ENCODE results near the gene TAPBP.
"Not testable (repeated sequence)": the region's sequence is repeated elsewhere in the genome, so short reads cannot be mapped to it uniquely, and the experiment has no call there.

Gene TAPBP

GRCh38 chr6:33313709-33314514, at the start of gene TAPBP:
TSS of gene TAPBP (minus strand) at chr6:33314078. CDS start at chr6:33314041, 37 bp downstream.
- in situ Hi-C loops (cut with HindIII; ENCODE audit: low sequenced_read_pairs): no loop called here
- H3K4me3 ChIP-seq (ENCODE audit: low read depth, low read length): peak within 1 kb of the TSS; percentile 84
- TF ChIP-seq CTCF (IDR thresholded peaks at IDR 0.05; ENCODE audit: low read depth, low read length, missing control alignments): no peak
- no peak for DNase-seq (ENCODE audit: low read depth)

- in situ Hi-C loops (cut with HindIII; ENCODE audit: low sequenced_read_pairs); DNase-seq (ENCODE audit: low read depth); H3K4me3 ChIP-seq (ENCODE audit: low read depth, low read length): not testable (repeated sequence)
Observed at GRCh38 chr6:33363486-33363885, 49.6 kb upstream of the TAPBP start.

- in situ Hi-C loops (cut with HindIII; ENCODE audit: low sequenced_read_pairs): no loop called here
- no peak for DNase-seq (ENCODE audit: low read depth)
- TF ChIP-seq CTCF (IDR thresholded peaks at IDR 0.05; ENCODE audit: low read depth, low read length, missing control alignments): no peak
- no peak overlapping the region for H3K4me3 ChIP-seq (ENCODE audit: low read depth, low read length)
Observed at GRCh38 chr6:33359331-33359730, 45.5 kb upstream of the TAPBP start.

- H3K4me3 ChIP-seq (ENCODE audit: low read depth, low read length); in situ Hi-C loops (cut with HindIII; ENCODE audit: low sequenced_read_pairs); DNase-seq (ENCODE audit: low read depth): not testable (repeated sequence)
Observed at GRCh38 chr6:33357160-33357871, 43.4 kb upstream of the TAPBP start.

- no peak for DNase-seq (ENCODE audit: low read depth)
- TF ChIP-seq CTCF (IDR thresholded peaks at IDR 0.05; ENCODE audit: low read depth, low read length, missing control alignments): no peak
- in situ Hi-C loops (cut with HindIII; ENCODE audit: low sequenced_read_pairs): no loop called here
- H3K4me3 ChIP-seq (ENCODE audit: low read depth, low read length): no peak overlapping the region
Observed at GRCh38 chr6:33356295-33356694, 42.4 kb upstream of the TAPBP start.

- in situ Hi-C loops (cut with HindIII; ENCODE audit: low sequenced_read_pairs); DNase-seq (ENCODE audit: low read depth); H3K4me3 ChIP-seq (ENCODE audit: low read depth, low read length): not testable (repeated sequence)
Observed at GRCh38 chr6:33355860-33356259, 42.0 kb upstream of the TAPBP start.

GRCh38 chr6:33347816-33348215, 33.9 kb upstream of the TAPBP start:
- TF ChIP-seq CTCF (IDR thresholded peaks at IDR 0.05; ENCODE audit: low read depth, low read length, missing control alignments): no peak
- H3K4me3 ChIP-seq (ENCODE audit: low read depth, low read length): no peak overlapping the region
- in situ Hi-C loops (cut with HindIII; ENCODE audit: low sequenced_read_pairs): no loop called here
- no peak for DNase-seq (ENCODE audit: low read depth)

GRCh38 chr6:33346972-33347371, 33.1 kb upstream of the TAPBP start:
- H3K4me3 ChIP-seq (ENCODE audit: low read depth, low read length); DNase-seq (ENCODE audit: low read depth); in situ Hi-C loops (cut with HindIII; ENCODE audit: low sequenced_read_pairs): not testable (repeated sequence)
